ENCODE data around the gene PDXK.

- TF ChIP-seq CTCF (conservative IDR thresholded peaks at IDR 0.05; ENCODE audit: low read depth, low read length) (no peak), EZH2 (IDR thresholded peaks at IDR 0.05; ENCODE audit: borderline replicate concordance, low read depth, low read length, poor library complexity, severe bottlenecking) (no peak)
These were observed 45.1 kb downstream of the PDXK start for GRCh38 chr21:43763901-43764523.

Data from A673 (cell line).